B cell (primary cell): ENCODE results near the gene BCL2L11. TPM values are rescaled to one million over a fixed set of nuclear protein-coding genes. Genes with fewer than 3 reads are reported as not detected.

Experiments
- ATAC-seq: fragments of 200-7000 bp; cut with Tn5 transposase; one replicate; pipeline ENCODE4 v1.10.0; 2021; ENCODE audit warnings: low read depth, mild to moderate bottlenecking, moderate number of reproducible peaks, moderate library complexity
- CTCF ChIA-PET: fragments of 350-600 bp; sonication (Branson Sonifier 250); formaldehyde crosslinking; loops from one replicate; lab custom pipeline; 2021; ENCODE audit warnings: antibody characterized with exemption, inconsistent platforms; lab: Charles Lee
- POLR2A ChIA-PET: fragments of 350-600 bp; sonication (Branson Sonifier 250); formaldehyde crosslinking; loops from one replicate; lab custom pipeline; 2021; ENCODE audit warnings: antibody characterized with exemption; lab: Charles Lee
- DNase-seq: peaks from one replicate; pipeline ENCODE4 v3.0.0; 2013
- H2AFZ ChIP-seq: 2 replicates; pipeline ENCODE4 v1.6.1; 2012; ENCODE audit warnings: mild to moderate bottlenecking, low read depth, low read length; ENCODE audit not compliant: insufficient read depth, poor library complexity, severe bottlenecking
- H3K27ac ChIP-seq, 2 donors: 1 replicate in 1 of 2; 2 replicates in 1 of 2; pipeline ENCODE4 v1.5.1; 2012 to 2013; ENCODE audit warnings: low read length in 2 of 2, mild to moderate bottlenecking in 2 of 2, moderate library complexity in 1 of 2
- H3K27me3 ChIP-seq, 4 experiments: fragments of 200-600 bp in 1 of 4; sonication (generic) in 1 of 4; replicated peaks in 1 of 4; 1 replicate in 2 of 4; 2 replicates in 2 of 4; pipeline versions ENCODE4 v1.6.1 to v1.7.0; 2013 to 2016; ENCODE audit warnings: low read length in 3 of 4, mild to moderate bottlenecking in 2 of 4, mixed read lengths in 1 of 4, moderate library complexity in 1 of 4; ENCODE audit not compliant: insufficient read depth in 4 of 4, control insufficient read depth in 3 of 4; ENCODE audit errors: control extremely low read depth in 1 of 4
- H3K36me3 ChIP-seq, 2 experiments: replicated peaks in 1 of 2; 1 replicate in 1 of 2; 2 replicates in 1 of 2; pipeline versions ENCODE4 v1.6.1 to v1.7.1; 2013; ENCODE audit warnings: low read length in 1 of 2; ENCODE audit not compliant: insufficient read depth in 2 of 2, control insufficient read depth in 1 of 2; ENCODE audit errors: control extremely low read depth in 1 of 2, extremely low read depth in 1 of 2
- H3K4me1 ChIP-seq, 2 donors: fragments of 200-600 bp in 1 of 2; sonication (generic) in 1 of 2; 1 replicate in 1 of 2; 2 replicates in 1 of 2; pipeline versions ENCODE4 v1.5.1 to v1.6.1; 2013 to 2017; ENCODE audit warnings: low read length in 2 of 2; ENCODE audit not compliant: control insufficient read depth in 2 of 2, insufficient read depth in 2 of 2
- H3K4me2 ChIP-seq: replicated peaks from 2 replicates; pipeline ENCODE3; 2012; ENCODE audit warnings: mild to moderate bottlenecking, low read depth, low read length; ENCODE audit not compliant: poor library complexity, severe bottlenecking
- H3K4me3 ChIP-seq, 5 experiments: fragments of 200-600 bp in 1 of 5; sonication (generic) in 1 of 5; 1 replicate in 3 of 5; 2 replicates in 2 of 5; pipeline versions ENCODE4 v1.5.1 to v1.7.0; 2011 to 2016; ENCODE audit warnings: low read length in 4 of 5, mild to moderate bottlenecking in 4 of 5, low read depth in 2 of 5, control low read depth in 1 of 5, moderate library complexity in 1 of 5; ENCODE audit not compliant: insufficient read depth in 1 of 5; ENCODE audit errors: control extremely low read depth in 1 of 5, extremely low read depth in 1 of 5
- H3K79me2 ChIP-seq: fragments of 200-600 bp; sonication (generic); one replicate; pipeline ENCODE4 v1.6.0; 2016; ENCODE audit warnings: low read length; ENCODE audit not compliant: control insufficient read depth, insufficient read depth
- H3K9ac ChIP-seq: fragments of 200-600 bp; sonication (generic); 2 replicates; pipeline ENCODE4 v1.6.1; 2017; ENCODE audit warnings: mild to moderate bottlenecking, low read length, moderate library complexity
- H3K9me3 ChIP-seq, 3 donors: one replicate each; pipeline versions ENCODE4 v1.6.1 to v1.7.1; 2013; ENCODE audit warnings: low read length in 2 of 3; ENCODE audit not compliant: control insufficient read depth in 2 of 3, insufficient read depth in 1 of 3; ENCODE audit errors: control extremely low read depth in 1 of 3
- H4K20me1 ChIP-seq: 2 replicates; pipeline ENCODE4 v1.6.0; 2012; ENCODE audit warnings: mild to moderate bottlenecking, low read length; ENCODE audit not compliant: insufficient read depth, control insufficient read depth, poor library complexity, severe bottlenecking
- H3K27ac Mint-ChIP-seq: one replicate; pipeline ENCODE4 v1.8.0; 2021; ENCODE audit warnings: mixed read lengths
- H3K27me3 Mint-ChIP-seq: one replicate; pipeline ENCODE4 v1.8.0; 2021; ENCODE audit warnings: mixed read lengths
- H3K4me1 Mint-ChIP-seq: one replicate; pipeline ENCODE4 v1.8.0; 2021; ENCODE audit warnings: mixed read lengths
- H3K4me3 Mint-ChIP-seq: one replicate; pipeline ENCODE4 v1.8.0; 2021; ENCODE audit warnings: mixed read lengths
- H3K9me3 Mint-ChIP-seq: one replicate; pipeline ENCODE4 v1.8.0; 2022; ENCODE audit warnings: mixed read lengths; ENCODE audit not compliant: insufficient read depth
- CTCF ChIP-seq: fragments of 200-600 bp; IDR thresholded peaks from one replicate; pipeline ENCODE4 v1.8.0; 2022; ENCODE audit warnings: antibody characterized with exemption, mild to moderate bottlenecking
- EZH2 ChIP-seq: IDR thresholded peaks from 2 replicates; pipeline ENCODE4 v1.6.1; 2012; ENCODE audit warnings: borderline replicate concordance, low read depth, mild to moderate bottlenecking, moderate library complexity, low read length; ENCODE audit not compliant: insufficient read depth, poor library complexity, severe bottlenecking
- WGBS: methylation state at CpG from one replicate; pipeline ENCODE4 v1.1.5; 2013; ENCODE audit warnings: missing lambda C conversion rate; ENCODE audit not compliant: insufficient coverage; 5-methylcytosine and 5-hydroxymethylcytosine counted together
- intact Hi-C: fragments of 100-400 bp; cut with micrococcal nuclease; formaldehyde crosslinking; loops from one replicate; pipeline ENCODE4 v1.10.0; 2022
- polyA plus RNA-seq: library from polyadenylated mRNA; depleted of rRNA; stranded (reverse); fragments of >200 nt; gene quantifications from 2 replicates; pipeline ENCODE4 v1.2.3, GENCODE V29; 2012
- total RNA-seq, 2 donors: library from RNA; stranded (reverse); fragments of 120-200 nt in 1 of 2; gene quantifications; 1 replicate in 1 of 2; 2 replicates in 1 of 2; pipeline versions ENCODE4 v1.2.3 to v1.2.4, GENCODE V29; 2013 to 2022

Gene BCL2L11
- total and polyA plus RNA-seq, 2 donors (not counting 1 experiment from before 2014, with no cell fraction given), result 13.8 to 164 TPM

GRCh38 chr2:111105926-111106325 is 14.8 kb upstream of the BCL2L11 start:
- peaks cover 13% of the 10 kb centered on the region for H3K27me3 Mint-ChIP-seq
- no peak for DNase-seq
- no peaks in the 10 kb centered on the region for H3K79me2 ChIP-seq
- intact Hi-C loops, result no loop called here
- POLR2A ChIA-PET, result no interaction called here
- no peaks in the 10 kb centered on the region for H3K36me3 ChIP-seq
- no peak overlapping the region for H3K9ac ChIP-seq
- H3K27ac Mint-ChIP-seq, result no peak overlapping the region
- no peaks in the 10 kb centered on the region for H3K27me3 ChIP-seq
- no peak overlapping the region for H3K4me2 ChIP-seq
- CTCF ChIA-PET, result no interaction called here
- ATAC-seq, result no peak
- no peak overlapping the region for H3K27ac ChIP-seq
- H2AFZ ChIP-seq, result no peak overlapping the region
- H3K4me3 ChIP-seq, result no peak overlapping the region
- TF ChIP-seq EZH2 (no peak), CTCF (no peak)
- no peak overlapping the region for H3K4me3 Mint-ChIP-seq
- H4K20me1 ChIP-seq, result no peaks in the 10 kb centered on the region
- H3K9me3 ChIP-seq, result no peaks in the 10 kb centered on the region
- no CpG with 5 or more reads among the region's 2 CpGs for WGBS
- peaks cover 0 to 1% of the 10 kb centered on the region in 2 donors for H3K4me1 ChIP-seq
- no peaks in the 10 kb centered on the region for H3K9me3 Mint-ChIP-seq
- peaks cover 1% of the 10 kb centered on the region for H3K4me1 Mint-ChIP-seq

GRCh38 chr2:111106706-111107105 is 14.0 kb upstream of the BCL2L11 start:
- Mint-ChIP-seq H3K27ac (no peak overlapping the region), H3K9me3 (no peaks in the 10 kb centered on the region), H3K27me3 (peaks cover 13% of the 10 kb centered on the region), H3K4me3 (no peak overlapping the region), H3K4me1 (no peaks in the 10 kb centered on the region)
- no peak overlapping the region for H3K4me3 ChIP-seq
- H3K4me1 ChIP-seq, result no peaks in the 10 kb centered on the region
- no peak overlapping the region for H2AFZ ChIP-seq
- no peaks in the 10 kb centered on the region for H3K9me3 ChIP-seq
- no peak for TF ChIP-seq CTCF
- TF ChIP-seq EZH2, result no peak
- intact Hi-C loops, result no loop called here
- POLR2A ChIA-PET, result no interaction called here
- no peaks in the 10 kb centered on the region for H4K20me1 ChIP-seq
- no peaks in the 10 kb centered on the region for H3K79me2 ChIP-seq
- no peak overlapping the region for H3K27ac ChIP-seq
- H3K36me3 ChIP-seq, result no peaks in the 10 kb centered on the region
- DNase-seq (no peak), ATAC-seq (no peak)
- 100% methylated on average over 2 of the region's 5 CpGs for WGBS
- CTCF ChIA-PET, result no interaction called here
- H3K4me2 ChIP-seq, result no peak overlapping the region
- H3K9ac ChIP-seq, result no peak overlapping the region
- peaks cover 0 to 3% (median 0%) of the 10 kb centered on the region in 4 experiments for H3K27me3 ChIP-seq
